ENCODE data around the gene PLPP7. TPM values are rescaled to one million over a fixed set of nuclear protein-coding genes. Genes with fewer than 3 reads are reported as not detected.

The PLPP7 gene
- total RNA-seq = 15.0 and 16.9 TPM in 2 replicates

GRCh38 chr9:131289301-131290035, at the start of gene PLPP7:
PLPP7 (plus strand) TSS chr9:131289723; CDS start chr9:131289998, 275 bp downstream.

GRCh38 chr9:131276094-131276888, 13.2 kb upstream of the PLPP7 start, which contains the start of gene FAM78A:
FAM78A (minus strand) TSS chr9:131276510; CDS start chr9:131276179, 331 bp downstream.

Other genes starting within 250 kb of the PLPP7 start
- gene AIF1L, start 193.2 kb upstream of the PLPP7 start, total RNA-seq = 0.75 and 0.92 TPM in 2 replicates
- 10.3 and 14.2 TPM in 2 replicates for gene NUP214, start 164.1 kb upstream of the PLPP7 start, total RNA-seq
- gene FAM78A, start 13.2 kb upstream of the PLPP7 start, total RNA-seq = 0.40 and 0.44 TPM in 2 replicates
- 30.5 and 42.6 TPM in 2 replicates for gene PRRC2B, start 104.4 kb downstream of the PLPP7 start, total RNA-seq
- 32.6 and 35.6 TPM in 2 replicates for gene POMT1, start 213.2 kb downstream of the PLPP7 start, total RNA-seq
- 13.6 and 15.7 TPM in 2 replicates for gene UCK1, start 241.5 kb downstream of the PLPP7 start, total RNA-seq